Mucosa of rectum (tissue), 2 donors: Measurements from ENCODE around the gene PLA2G4E.

Experiments used
- H3K27ac ChIP-seq, 2 donors: one replicate each; pipeline ENCODE4 v1.7.0; 2013; ENCODE audit warnings: inconsistent platforms in 2 of 2, low read depth in 2 of 2, low read length in 2 of 2
- H3K27me3 ChIP-seq, 2 donors: one replicate each; pipeline ENCODE4 v1.7.0; 2013; ENCODE audit warnings: low read length in 2 of 2; ENCODE audit not compliant: control insufficient read depth in 2 of 2, insufficient read depth in 2 of 2
- H3K36me3 ChIP-seq, 2 donors: one replicate each; pipeline ENCODE4 v1.7.0; 2013; ENCODE audit warnings: low read length in 2 of 2; ENCODE audit not compliant: control insufficient read depth in 2 of 2, insufficient read depth in 2 of 2
- H3K4me1 ChIP-seq, 2 donors: one replicate each; pipeline ENCODE4 v1.7.0; 2013; ENCODE audit warnings: low read length in 2 of 2, mild to moderate bottlenecking in 1 of 2; ENCODE audit not compliant: control insufficient read depth in 2 of 2, insufficient read depth in 2 of 2
- H3K4me3 ChIP-seq, 2 donors: one replicate each; pipeline ENCODE4 v1.7.0; 2013; ENCODE audit warnings: low read length in 2 of 2
- H3K9ac ChIP-seq, 2 donors: one replicate each; pipeline ENCODE4 v1.7.0; 2013; ENCODE audit warnings: low read length in 2 of 2, low read depth in 1 of 2, mild to moderate bottlenecking in 1 of 2
- H3K9me3 ChIP-seq, 2 donors: one replicate each; pipeline ENCODE4 v1.7.0; 2013; ENCODE audit warnings: low read length in 2 of 2; ENCODE audit not compliant: control insufficient read depth in 2 of 2
- donor health status: healthy.
- donor health status: Normal muscosa, but diverticular disease.

Gene PLA2G4E

DNA sequence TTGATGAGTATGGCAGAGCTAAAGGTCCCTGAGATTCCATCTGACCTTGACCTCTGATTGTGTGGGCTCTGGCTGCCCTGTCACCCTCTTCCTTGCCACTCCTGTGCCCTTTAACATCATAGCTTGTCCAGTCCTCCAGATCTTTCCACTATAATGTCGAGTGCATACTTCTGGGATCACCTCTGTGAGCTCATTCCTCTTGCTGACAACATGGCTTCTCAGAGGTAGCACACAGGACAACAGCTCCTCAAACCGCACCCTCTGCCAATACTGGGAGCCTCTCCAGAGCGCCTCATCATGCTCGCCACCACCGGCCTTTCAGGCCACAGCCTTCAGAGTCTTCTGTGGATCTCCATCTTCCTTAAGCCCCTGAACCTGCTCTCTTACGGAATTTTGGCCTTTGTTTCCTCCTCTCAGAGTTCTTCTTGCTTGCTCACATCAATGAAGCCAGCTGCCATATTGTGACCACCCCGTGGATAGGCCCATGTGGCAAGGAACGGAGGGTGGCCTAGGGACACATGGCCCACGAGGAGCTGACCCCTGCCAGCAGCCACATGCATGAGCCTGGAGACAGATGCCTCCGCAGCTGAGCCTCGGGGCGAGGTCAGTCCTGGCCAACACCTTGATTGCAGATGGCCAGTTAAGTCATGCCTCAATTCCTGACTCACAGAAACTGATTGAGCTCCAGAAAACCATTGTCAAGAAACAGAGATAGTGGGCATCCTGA lies 42.4 kb upstream of the PLA2G4E start:
- no peak overlapping the region for H3K9ac ChIP-seq
- no peaks in the 10 kb centered on the region for H3K36me3 ChIP-seq
- H3K27me3 ChIP-seq = no peaks in the 10 kb centered on the region
- H3K27ac ChIP-seq = no peak overlapping the region
- peaks cover 0 to 6% of the 10 kb centered on the region in 2 donors for H3K4me1 ChIP-seq
- no peak overlapping the region for H3K4me3 ChIP-seq
- H3K9me3 ChIP-seq = no peaks in the 10 kb centered on the region

DNA sequence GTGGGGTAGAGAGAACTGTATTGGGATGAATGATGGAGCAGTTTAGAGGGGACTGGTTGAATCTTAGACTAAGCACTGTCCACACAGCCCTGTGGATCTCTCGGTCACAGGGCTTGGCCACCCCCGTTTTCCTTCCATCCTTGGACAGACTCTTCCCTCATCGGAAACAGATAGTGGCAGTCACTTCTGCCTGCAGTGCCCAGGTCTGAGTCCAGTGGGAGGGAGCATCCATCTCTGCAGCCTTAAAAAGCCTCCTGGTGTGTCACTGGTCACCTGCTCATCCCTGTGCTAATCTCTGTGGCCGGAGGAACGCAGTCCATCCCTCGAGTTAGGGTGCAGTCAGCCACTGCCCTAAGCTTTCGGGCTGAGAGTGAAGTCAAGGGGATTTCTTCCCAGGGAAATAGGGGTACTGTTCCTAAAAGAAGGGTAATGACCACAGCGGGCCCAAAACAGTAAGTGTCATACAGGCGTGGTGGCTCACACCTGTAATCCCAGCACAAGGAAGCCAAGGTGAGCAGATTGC lies 41.5 kb upstream of the PLA2G4E start:
- Histone ChIP-seq H3K9ac (no peak overlapping the region), H3K27me3 (peaks cover 0 to 3% of the 10 kb centered on the region in 2 donors), H3K4me3 (no peak overlapping the region), H3K9me3 (no peaks in the 10 kb centered on the region), H3K36me3 (no peaks in the 10 kb centered on the region), H3K27ac (no peak overlapping the region), H3K4me1 (peaks cover 3 to 15% of the 10 kb centered on the region in 2 donors)

- Histone ChIP-seq H3K9ac (no peak overlapping the region), H3K9me3 (no peaks in the 10 kb centered on the region), H3K27ac (no peak overlapping the region), H3K4me1 (peaks cover 6 to 17% of the 10 kb centered on the region in 2 donors), H3K36me3 (no peaks in the 10 kb centered on the region), H3K27me3 (peaks cover 0 to 7% of the 10 kb centered on the region in 2 donors), H3K4me3 (no peak overlapping the region)
These were observed 40.0 kb upstream of the PLA2G4E start for GRCh38 chr15:42060797-42061196.

GRCh38 chr15:42060477-42060763 lies 39.6 kb upstream of the PLA2G4E start:
- Histone ChIP-seq H3K4me3 (no peak overlapping the region), H3K36me3 (no peaks in the 10 kb centered on the region), H3K9me3 (no peaks in the 10 kb centered on the region), H3K4me1 (peaks cover 6 to 17% of the 10 kb centered on the region in 2 donors), H3K27ac (no peak overlapping the region), H3K9ac (no peak overlapping the region), H3K27me3 (peaks cover 0 to 7% of the 10 kb centered on the region in 2 donors)

GRCh38 chr15:42059661-42060476 lies 39.0 kb upstream of the PLA2G4E start:
- H3K4me1 ChIP-seq = peaks cover 6 to 17% of the 10 kb centered on the region in 2 donors
- H3K27ac ChIP-seq = no peak overlapping the region
- H3K4me3 ChIP-seq = no peak overlapping the region
- H3K36me3 ChIP-seq = no peaks in the 10 kb centered on the region
- no peak overlapping the region for H3K9ac ChIP-seq
- H3K9me3 ChIP-seq = no peaks in the 10 kb centered on the region
- peaks cover 0 to 7% of the 10 kb centered on the region in 2 donors for H3K27me3 ChIP-seq

- peaks cover 0 to 7% of the 10 kb centered on the region in 2 donors for H3K27me3 ChIP-seq
- H3K9ac ChIP-seq = no peak overlapping the region
- no peak overlapping the region for H3K27ac ChIP-seq
- H3K36me3 ChIP-seq = no peaks in the 10 kb centered on the region
- H3K4me3 ChIP-seq = no peak overlapping the region
- H3K4me1 ChIP-seq = peaks cover 6 to 17% of the 10 kb centered on the region in 2 donors
- H3K9me3 ChIP-seq = no peaks in the 10 kb centered on the region
These were observed 37.9 kb upstream of the PLA2G4E start for GRCh38 chr15:42058791-42059190.

- H3K4me3 ChIP-seq = peak overlapping the region; percentile 69
- H3K9me3 ChIP-seq = no peaks in the 10 kb centered on the region
- no peaks in the 10 kb centered on the region for H3K36me3 ChIP-seq
- peak overlapping the region; percentile 43 to 76 for H3K9ac ChIP-seq
- H3K4me1 ChIP-seq = peaks cover 6 to 17% of the 10 kb centered on the region in 2 donors
- peak overlapping the region; percentile 86 to 92 for H3K27ac ChIP-seq
- H3K27me3 ChIP-seq = peaks cover 0 to 7% of the 10 kb centered on the region in 2 donors
These were observed 37.2 kb upstream of the PLA2G4E start for GRCh38 chr15:42057799-42058646.

- Histone ChIP-seq H3K27me3 (peaks cover 0 to 7% of the 10 kb centered on the region in 2 donors), H3K4me3 (peak overlapping the region; percentile 69), H3K9ac (peak overlapping the region; percentile 52 to 76), H3K9me3 (no peaks in the 10 kb centered on the region), H3K36me3 (no peaks in the 10 kb centered on the region), H3K27ac (peak overlapping the region; percentile 86 to 92), H3K4me1 (peaks cover 6 to 17% of the 10 kb centered on the region in 2 donors)
These were observed 36.3 kb upstream of the PLA2G4E start for GRCh38 chr15:42056934-42057798.

- Histone ChIP-seq H3K9ac (no peak overlapping the region), H3K27ac (no peak overlapping the region), H3K9me3 (no peaks in the 10 kb centered on the region), H3K4me1 (peaks cover 6 to 17% of the 10 kb centered on the region in 2 donors), H3K4me3 (no peak overlapping the region), H3K36me3 (no peaks in the 10 kb centered on the region), H3K27me3 (peaks cover 0 to 7% of the 10 kb centered on the region in 2 donors)
These were observed 33.1 kb upstream of the PLA2G4E start for GRCh38 chr15:42053914-42054313.
